OCI-LY3 (cell line): ENCODE measurements around the gene RFTN1.

Source experiments
- H2AFZ ChIP-seq: fragments of 200-600, 300-600 bp; shearing (Covaris generic); 2 replicates; pipeline ENCODE4 v1.6.0; 2014; ENCODE audit warnings: antibody characterized with exemption, low read depth, low read length
- H3K27ac ChIP-seq: fragments of 200-600, 300-600 bp; sonication (generic); 2 replicates; pipeline ENCODE4 v1.5.1; 2014; ENCODE audit warnings: mild to moderate bottlenecking, low read length, moderate library complexity, mixed read lengths
- H3K27me3 ChIP-seq: fragments of 200-600, 300-600 bp; sonication (generic); 2 replicates; pipeline ENCODE4 v1.6.1; 2014; ENCODE audit warnings: low read depth, low read length, mixed read lengths
- H3K36me3 ChIP-seq: fragments of 200-600, 300-600 bp; sonication (generic); replicated peaks from 2 replicates; pipeline ENCODE3; 2014; ENCODE audit warnings: low read depth, low read length, mixed read lengths
- H3K4me1 ChIP-seq: fragments of 300-600, 200-600 bp; sonication (generic); 2 replicates; pipeline ENCODE4 v1.6.1; 2014; ENCODE audit warnings: low read length, mixed read lengths
- H3K4me2 ChIP-seq: fragments of 200-600, 300-600 bp; sonication (generic); 2 replicates; pipeline ENCODE4 v1.6.1; 2014; ENCODE audit warnings: low read length, mixed read lengths
- H3K4me3 ChIP-seq: fragments of 300-600, 200-600 bp; sonication (generic); 2 replicates; pipeline ENCODE4 v1.5.1; 2014; ENCODE audit warnings: antibody characterized with exemption, mild to moderate bottlenecking, low read length, moderate library complexity
- H3K79me2 ChIP-seq: fragments of 300-600, 200-600 bp; shearing (Covaris generic); 2 replicates; pipeline ENCODE4 v1.6.1; 2014; ENCODE audit warnings: mild to moderate bottlenecking, low read length, mixed read lengths
- H3K9ac ChIP-seq: fragments of 300-600, 200-600 bp; shearing (Covaris generic); 2 replicates; pipeline ENCODE4 v1.6.0; 2014; ENCODE audit warnings: mild to moderate bottlenecking, low read length, moderate library complexity
- H3K9me3 ChIP-seq: fragments of 200-600, 300-600 bp; shearing (Covaris generic); 2 replicates; pipeline ENCODE4 v1.6.1; 2014; ENCODE audit warnings: low read length, mixed read lengths; ENCODE audit not compliant: insufficient read depth
- H4K20me1 ChIP-seq: fragments of 200-600, 300-600 bp; sonication (generic); 2 replicates; pipeline ENCODE4 v1.6.1; 2016; ENCODE audit warnings: low read length, mixed read lengths; ENCODE audit not compliant: insufficient read depth
- CTCF ChIP-seq: fragments of 200-600, 300-600 bp; sonication (generic); IDR thresholded peaks from 2 replicates; pipeline ENCODE4 v1.5.1; 2014; ENCODE audit warnings: antibody characterized with exemption, low read length, low read depth
- EZH2phosphoT487 ChIP-seq: fragments of 200-600 bp; shearing (Covaris generic); IDR thresholded peaks from 2 replicates; pipeline ENCODE4 v1.6.1; 2018; ENCODE audit warnings: antibody characterized with exemption, mixed run types, low read depth

Gene RFTN1

GRCh38 chr3:16352428-16352827 lies 161.1 kb downstream of the RFTN1 start:
- no peaks in the 10 kb centered on the region for H3K4me1 ChIP-seq
- H3K36me3 ChIP-seq: peaks cover 90% of the 10 kb centered on the region
- no peaks in the 10 kb centered on the region for H3K9me3 ChIP-seq
- H3K27me3 ChIP-seq: no peaks in the 10 kb centered on the region
- H3K79me2 ChIP-seq: peaks cover 18% of the 10 kb centered on the region; the same call in 1 of the 2 replicates
- H2AFZ ChIP-seq: no peak overlapping the region
- TF ChIP-seq EZH2phosphoT487: no peak
- no peak for TF ChIP-seq CTCF
- H3K4me2 ChIP-seq: no peak overlapping the region
- H3K9ac ChIP-seq: no peak overlapping the region
- H4K20me1 ChIP-seq: peaks cover 63% of the 10 kb centered on the region
- no peak overlapping the region for H3K4me3 ChIP-seq
- H3K27ac ChIP-seq: no peak overlapping the region

GRCh38 chr3:16350597-16351318 lies 162.7 kb downstream of the RFTN1 start:
- no peak for TF ChIP-seq CTCF
- TF ChIP-seq EZH2phosphoT487: no peak
- Histone ChIP-seq H3K9ac (no peak overlapping the region), H3K4me1 (no peaks in the 10 kb centered on the region), H3K4me2 (no peak overlapping the region), H2AFZ (no peak overlapping the region), H3K9me3 (no peaks in the 10 kb centered on the region), H3K36me3 (peaks cover 91% of the 10 kb centered on the region), H4K20me1 (peaks cover 65% of the 10 kb centered on the region), H3K79me2 (peaks cover 13% of the 10 kb centered on the region; the same call in 1 of the 2 replicates), H3K4me3 (no peak overlapping the region), H3K27me3 (no peaks in the 10 kb centered on the region), H3K27ac (no peak overlapping the region)

GRCh38 chr3:16349986-16350596 lies 163.4 kb downstream of the RFTN1 start:
- Histone ChIP-seq H3K9me3 (no peaks in the 10 kb centered on the region), H3K79me2 (peaks cover 8% of the 10 kb centered on the region; the same call in 1 of the 2 replicates), H3K27ac (no peak overlapping the region), H3K27me3 (no peaks in the 10 kb centered on the region), H3K4me3 (no peak overlapping the region), H3K9ac (no peak overlapping the region), H3K4me2 (no peak overlapping the region), H4K20me1 (peaks cover 59% of the 10 kb centered on the region), H3K36me3 (peaks cover 91% of the 10 kb centered on the region), H3K4me1 (no peaks in the 10 kb centered on the region), H2AFZ (no peak overlapping the region)
- TF ChIP-seq CTCF (no peak), EZH2phosphoT487 (no peak)

- H3K4me2 ChIP-seq: no peak overlapping the region
- H3K79me2 ChIP-seq: peaks cover 20% of the 10 kb centered on the region
- no peaks in the 10 kb centered on the region for H3K9me3 ChIP-seq
- no peak overlapping the region for H3K27ac ChIP-seq
- no peak overlapping the region for H2AFZ ChIP-seq
- no peak overlapping the region for H3K9ac ChIP-seq
- H3K27me3 ChIP-seq: no peaks in the 10 kb centered on the region
- no peak overlapping the region for H3K4me3 ChIP-seq
- peaks cover 92% of the 10 kb centered on the region for H3K36me3 ChIP-seq
- peaks cover 45% of the 10 kb centered on the region for H4K20me1 ChIP-seq
- no peak for TF ChIP-seq CTCF
- no peak for TF ChIP-seq EZH2phosphoT487
- no peaks in the 10 kb centered on the region for H3K4me1 ChIP-seq
Measured at GRCh38 chr3:16347548-16347947, 166.0 kb downstream of the RFTN1 start.
